CD4-positive, CD25-positive, alpha-beta regulatory T cell (primary cell): ENCODE results near the gene MYBL2. TPM values are rescaled to one million over a fixed set of nuclear protein-coding genes. Genes with fewer than 3 reads are reported as not detected.

ENCODE experiments used
- ATAC-seq, 2 donors: fragments of 150-1000 bp; cut with Tn5 transposase; one replicate each; pipeline ENCODE4 v1.10.0; 2021; ENCODE audit warnings: low read depth in 2 of 2, moderate number of reproducible peaks in 2 of 2, moderate library complexity in 1 of 2
- DNase-seq, 3 donors: peaks; one replicate each; pipeline versions ENCODE4 v3.0.0 to v3.0.0-alpha.2; 2012 to 2022; ENCODE audit warnings: mixed read lengths in 1 of 3
- H3K27ac ChIP-seq: one replicate; pipeline ENCODE4 v1.7.0; 2013; ENCODE audit warnings: mild to moderate bottlenecking, low read length; ENCODE audit not compliant: insufficient read depth, poor library complexity, severe bottlenecking
- H3K27me3 ChIP-seq: one replicate; pipeline ENCODE4 v1.7.0; 2013; ENCODE audit warnings: low read length; ENCODE audit not compliant: control insufficient read depth, insufficient read depth
- H3K36me3 ChIP-seq: one replicate; pipeline ENCODE4 v1.7.0; 2013; ENCODE audit warnings: mild to moderate bottlenecking, low read length, moderate library complexity; ENCODE audit not compliant: control insufficient read depth, insufficient read depth
- H3K4me1 ChIP-seq: 2 replicates; pipeline ENCODE4 v1.7.0; 2013; ENCODE audit warnings: mild to moderate bottlenecking, low read length; ENCODE audit not compliant: insufficient read depth, control insufficient read depth, poor library complexity, severe bottlenecking
- H3K4me3 ChIP-seq: one replicate; pipeline ENCODE4 v1.7.0; 2013; ENCODE audit warnings: low read depth, mild to moderate bottlenecking, low read length, moderate library complexity
- H3K9me3 ChIP-seq, 2 experiments: 1 replicate in 1 of 2; 2 replicates in 1 of 2; pipeline ENCODE4 v1.7.0; 2013; ENCODE audit warnings: low read length in 2 of 2, mild to moderate bottlenecking in 1 of 2, moderate library complexity in 1 of 2; ENCODE audit not compliant: control insufficient read depth in 2 of 2
- H3K27ac Mint-ChIP-seq, 3 donors: one replicate each; pipeline ENCODE4 v1.8.0; 2020 to 2022; ENCODE audit warnings: mild to moderate bottlenecking in 3 of 3, mixed read lengths in 3 of 3, moderate library complexity in 2 of 3
- H3K27me3 Mint-ChIP-seq: one replicate; pipeline ENCODE4 v1.8.0; 2022; ENCODE audit warnings: mild to moderate bottlenecking, mixed read lengths
- H3K36me3 Mint-ChIP-seq: one replicate; pipeline ENCODE4 v1.8.0; 2020; ENCODE audit warnings: mixed read lengths
- H3K4me1 Mint-ChIP-seq, 4 donors: one replicate each; pipeline ENCODE4 v1.8.0; 2020 to 2022; ENCODE audit warnings: mixed read lengths in 4 of 4, mild to moderate bottlenecking in 1 of 4
- H3K4me3 Mint-ChIP-seq, 4 donors: one replicate each; pipeline ENCODE4 v1.8.0; 2020 to 2022; ENCODE audit warnings: mild to moderate bottlenecking in 4 of 4, mixed read lengths in 4 of 4, moderate library complexity in 3 of 4
- H3K9me3 Mint-ChIP-seq, 7 donors: one replicate each; pipeline ENCODE4 v1.8.0; 2020 to 2022; ENCODE audit warnings: mixed read lengths in 7 of 7, mild to moderate bottlenecking in 3 of 7, moderate library complexity in 2 of 7
- polyA plus RNA-seq, 4 donors: library from polyadenylated mRNA; unstranded; fragments of 300-500 nt; fragmentation: Illumina TruSeq; gene quantifications; one replicate each; pipeline ENCODE4 v1.2.3, GENCODE V29; 2021
- total RNA-seq: library from RNA; stranded (reverse); gene quantifications from one replicate; pipeline ENCODE4 v1.2.3, GENCODE V29; 2022

MYBL2 gene
- total and polyA plus RNA-seq, 5 donors from 2014 or later: 1.6 to 4.3 (median 2.7) TPM

DNA sequence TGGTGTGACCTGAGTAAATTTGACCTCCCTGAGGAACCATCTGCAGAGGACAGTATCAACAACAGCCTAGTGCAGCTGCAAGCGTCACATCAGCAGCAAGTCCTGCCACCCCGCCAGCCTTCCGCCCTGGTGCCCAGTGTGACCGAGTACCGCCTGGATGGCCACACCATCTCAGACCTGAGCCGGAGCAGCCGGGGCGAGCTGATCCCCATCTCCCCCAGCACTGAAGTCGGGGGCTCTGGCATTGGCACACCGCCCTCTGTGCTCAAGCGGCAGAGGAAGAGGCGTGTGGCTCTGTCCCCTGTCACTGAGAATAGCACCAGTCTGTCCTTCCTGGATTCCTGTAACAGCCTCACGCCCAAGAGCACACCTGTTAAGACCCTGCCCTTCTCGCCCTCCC lies 35.6 kb downstream of the MYBL2 start:
- DNase-seq (no peak), ATAC-seq (no peak)
- no peaks in the 10 kb centered on the region for H3K27me3 ChIP-seq
- Mint-ChIP-seq H3K36me3 (peaks cover 8% of the 10 kb centered on the region), H3K27ac (no peak overlapping the region), H3K27me3 (no peaks in the 10 kb centered on the region), H3K9me3 (no peaks in the 10 kb centered on the region), H3K4me1 (peaks cover 0 to 19% (median 13%) of the 10 kb centered on the region in 4 donors), H3K4me3 (no peak overlapping the region)
- H3K4me3 ChIP-seq: no peak overlapping the region
- H3K36me3 ChIP-seq: no peaks in the 10 kb centered on the region
- H3K4me1 ChIP-seq: peaks cover 12% of the 10 kb centered on the region
- no peak overlapping the region for H3K27ac ChIP-seq
- no peaks in the 10 kb centered on the region for H3K9me3 ChIP-seq

- Mint-ChIP-seq H3K27me3 (no peaks in the 10 kb centered on the region), H3K4me1 (peaks cover 0 to 4% (median under 1%) of the 10 kb centered on the region in 4 donors), H3K36me3 (no peaks in the 10 kb centered on the region), H3K27ac (no peak overlapping the region), H3K4me3 (no peak overlapping the region), H3K9me3 (peaks cover 0 to 2% (median 0%) of the 10 kb centered on the region in 7 donors)
- H3K4me1 ChIP-seq: no peaks in the 10 kb centered on the region
- no peak overlapping the region for H3K27ac ChIP-seq
- no peak overlapping the region for H3K4me3 ChIP-seq
- DNase-seq (no peak), ATAC-seq (no peak)
- no peaks in the 10 kb centered on the region for H3K36me3 ChIP-seq
- no peaks in the 10 kb centered on the region for H3K27me3 ChIP-seq
- H3K9me3 ChIP-seq: no peaks in the 10 kb centered on the region
Measured at GRCh38 chr20:43710370-43711044, 43.6 kb downstream of the MYBL2 start.

DNA sequence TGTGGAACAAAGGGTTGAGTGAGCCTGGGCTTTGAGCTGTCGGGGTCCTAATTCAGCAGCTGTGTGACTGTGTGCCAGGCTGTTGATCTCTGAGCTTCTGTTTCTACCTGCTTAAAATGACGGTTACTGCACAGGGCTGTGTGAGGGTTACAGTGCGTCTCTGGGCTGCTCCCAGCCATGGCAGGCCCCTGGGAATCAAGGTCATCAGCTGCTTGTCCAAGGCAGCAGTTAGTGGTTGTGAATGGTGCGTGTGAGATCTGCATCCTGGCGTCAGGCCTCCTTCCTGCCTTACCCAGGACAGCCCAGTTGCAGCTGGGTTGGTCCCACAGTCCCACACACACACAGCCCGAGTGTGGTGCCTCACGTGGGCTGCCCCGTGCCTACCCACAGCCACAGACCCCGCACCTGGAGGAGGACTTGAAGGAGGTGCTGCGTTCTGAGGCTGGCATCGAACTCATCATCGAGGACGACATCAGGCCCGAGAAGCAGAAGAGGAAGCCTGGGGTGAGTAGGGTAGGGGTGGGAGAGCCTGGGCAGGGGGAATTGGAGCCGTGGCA lies 44.3 kb downstream of the MYBL2 start:
- DNase-seq (no peak), ATAC-seq (no peak)
- Mint-ChIP-seq H3K36me3 (no peaks in the 10 kb centered on the region), H3K9me3 (peaks cover 0 to 2% (median 0%) of the 10 kb centered on the region in 7 donors), H3K4me3 (no peak overlapping the region), H3K27ac (peak overlapping the region in 1 of 3 donors; percentile 64), H3K27me3 (no peaks in the 10 kb centered on the region), H3K4me1 (peaks cover 0 to 5% (median under 1%) of the 10 kb centered on the region in 4 donors)
- no peak overlapping the region for H3K27ac ChIP-seq
- no peaks in the 10 kb centered on the region for H3K4me1 ChIP-seq
- no peaks in the 10 kb centered on the region for H3K27me3 ChIP-seq
- no peaks in the 10 kb centered on the region for H3K36me3 ChIP-seq
- H3K4me3 ChIP-seq: no peak overlapping the region
- no peaks in the 10 kb centered on the region for H3K9me3 ChIP-seq

- Mint-ChIP-seq H3K27ac (peak overlapping the region in 2 of 3 donors; percentile 20 to 67), H3K9me3 (peaks cover 0 to 2% (median 0%) of the 10 kb centered on the region in 7 donors), H3K36me3 (no peaks in the 10 kb centered on the region), H3K4me1 (peaks cover under 1 to 31% (median 18%) of the 10 kb centered on the region in 4 donors), H3K27me3 (no peaks in the 10 kb centered on the region), H3K4me3 (no peak overlapping the region)
- peaks cover 8% of the 10 kb centered on the region for H3K4me1 ChIP-seq
- H3K4me3 ChIP-seq: no peak overlapping the region
- ATAC-seq (no peak), DNase-seq (no peak)
- H3K36me3 ChIP-seq: no peaks in the 10 kb centered on the region
- H3K9me3 ChIP-seq: no peaks in the 10 kb centered on the region
- H3K27ac ChIP-seq: no peak overlapping the region
- no peaks in the 10 kb centered on the region for H3K27me3 ChIP-seq
Measured at GRCh38 chr20:43715044-43715443, 48.1 kb downstream of the MYBL2 start.

GRCh38 chr20:43715511-43715910 lies 48.6 kb downstream of the MYBL2 start:
- ATAC-seq: no peak
- Histone ChIP-seq H3K4me1 (peaks cover 10% of the 10 kb centered on the region), H3K36me3 (no peaks in the 10 kb centered on the region), H3K4me3 (no peak overlapping the region), H3K27ac (no peak overlapping the region), H3K27me3 (no peaks in the 10 kb centered on the region), H3K9me3 (no peaks in the 10 kb centered on the region)
- H3K4me3 Mint-ChIP-seq: no peak overlapping the region
- DNase-seq: no peak
- H3K9me3 Mint-ChIP-seq: peaks cover 0 to 2% (median 0%) of the 10 kb centered on the region in 7 donors
- peaks cover 5 to 35% (median 21%) of the 10 kb centered on the region in 4 donors for H3K4me1 Mint-ChIP-seq
- peak overlapping the region in 1 of 3 donors; percentile 67 for H3K27ac Mint-ChIP-seq
- H3K27me3 Mint-ChIP-seq: no peaks in the 10 kb centered on the region
- H3K36me3 Mint-ChIP-seq: no peaks in the 10 kb centered on the region

DNA sequence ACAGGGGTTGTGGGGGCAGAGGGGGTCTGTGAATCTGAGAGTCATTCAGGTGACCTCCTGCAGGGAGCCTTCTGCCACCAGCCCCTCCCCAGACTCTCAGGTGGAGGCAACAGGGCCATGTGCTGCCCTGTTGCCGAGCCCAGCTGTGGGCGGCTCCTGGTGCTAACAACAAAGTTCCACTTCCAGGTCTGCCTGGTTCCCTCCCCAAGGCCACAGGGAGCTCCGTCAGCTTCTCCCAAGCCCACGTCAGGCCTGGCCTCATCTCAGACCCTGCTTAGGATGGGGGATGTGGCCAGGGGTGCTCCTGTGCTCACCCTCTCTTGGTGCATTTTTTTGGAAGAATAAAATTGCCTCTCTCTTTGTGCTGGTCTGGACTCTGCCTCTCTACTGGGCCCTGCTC lies 49.2 kb downstream of the MYBL2 start:
- Histone ChIP-seq H3K4me1 (peaks cover 16% of the 10 kb centered on the region), H3K27me3 (no peaks in the 10 kb centered on the region), H3K27ac (no peak overlapping the region), H3K4me3 (no peak overlapping the region), H3K36me3 (no peaks in the 10 kb centered on the region), H3K9me3 (no peaks in the 10 kb centered on the region)
- H3K4me3 Mint-ChIP-seq: no peak overlapping the region
- H3K27ac Mint-ChIP-seq: no peak overlapping the region
- no peaks in the 10 kb centered on the region for H3K36me3 Mint-ChIP-seq
- DNase-seq (no peak), ATAC-seq (no peak)
- peaks cover 0 to 2% (median 0%) of the 10 kb centered on the region in 7 donors for H3K9me3 Mint-ChIP-seq
- peaks cover 9 to 37% (median 27%) of the 10 kb centered on the region in 4 donors for H3K4me1 Mint-ChIP-seq
- no peaks in the 10 kb centered on the region for H3K27me3 Mint-ChIP-seq

DNA sequence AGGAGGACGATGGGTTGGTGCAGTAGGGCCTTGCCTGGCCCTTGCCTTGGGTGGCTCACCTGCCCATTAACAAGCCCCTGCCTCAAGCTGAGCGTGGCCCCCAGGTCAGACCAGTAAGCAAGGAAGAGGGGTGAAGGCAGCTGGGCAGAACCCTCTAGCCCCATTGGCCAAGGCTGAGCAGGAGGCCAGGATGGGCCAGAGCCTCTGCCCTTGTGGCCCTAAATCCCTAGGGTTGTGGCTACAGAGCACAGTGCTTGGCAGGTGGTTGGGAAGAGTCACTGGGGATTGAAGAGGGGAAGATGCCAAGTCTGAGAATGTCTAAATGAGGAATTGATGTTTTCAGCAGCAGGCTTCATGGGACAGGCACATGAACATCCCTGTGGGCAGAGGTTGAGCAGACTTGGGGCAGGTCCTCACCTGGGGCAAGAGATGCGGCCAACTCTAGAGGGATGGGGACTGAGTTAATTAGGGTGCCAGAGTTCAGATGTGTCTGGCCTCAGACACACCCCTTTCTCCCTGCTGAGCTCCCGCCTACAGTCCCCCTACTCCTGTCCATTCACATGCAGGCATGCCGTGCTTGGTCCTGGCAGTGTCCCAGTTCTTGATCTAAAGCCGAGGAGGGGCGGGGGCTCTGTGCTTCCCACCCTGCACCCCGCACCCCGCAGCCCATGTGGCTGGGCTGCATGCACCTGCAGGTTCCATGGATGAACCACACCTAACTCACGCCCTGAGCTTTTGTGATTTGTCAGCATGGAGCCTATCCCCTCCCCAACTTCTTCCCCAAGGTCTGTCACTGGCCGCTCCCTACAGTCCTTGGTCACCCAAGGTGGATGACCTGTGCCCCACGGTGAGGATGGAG lies 50.1 kb downstream of the MYBL2 start:
- Histone ChIP-seq H3K4me1 (peaks cover 25% of the 10 kb centered on the region), H3K4me3 (no peak overlapping the region), H3K36me3 (no peaks in the 10 kb centered on the region), H3K27ac (no peak overlapping the region), H3K9me3 (no peaks in the 10 kb centered on the region), H3K27me3 (no peaks in the 10 kb centered on the region)
- H3K27ac Mint-ChIP-seq: peak overlapping the region in 2 of 3 donors; percentile 11 to 79
- no peak for ATAC-seq
- no peaks in the 10 kb centered on the region for H3K9me3 Mint-ChIP-seq
- no peaks in the 10 kb centered on the region for H3K27me3 Mint-ChIP-seq
- peaks cover 11 to 42% (median 27%) of the 10 kb centered on the region in 4 donors for H3K4me1 Mint-ChIP-seq
- H3K36me3 Mint-ChIP-seq: no peaks in the 10 kb centered on the region
- no peak for DNase-seq
- H3K4me3 Mint-ChIP-seq: peak overlapping the region in 1 of 4 donors; percentile 36
